PFSK-1 (cell line): ENCODE data around the gene TLE4.

Experiments
- POLR2AphosphoS5 ChIP-seq: IDR thresholded peaks from 2 replicates; pipeline ENCODE4 v1.6.1; 2012; ENCODE audit warnings: low read depth, mild to moderate bottlenecking, control low read depth, low read length, moderate library complexity
- SIN3A ChIP-seq: IDR thresholded peaks from 2 replicates; pipeline ENCODE4 v1.6.1; 2012; ENCODE audit warnings: mild to moderate bottlenecking, low read length, moderate library complexity, borderline replicate concordance; ENCODE audit not compliant: insufficient read depth
- TAF1 ChIP-seq: IDR thresholded peaks from 2 replicates; pipeline ENCODE4 v1.6.1; 2012; ENCODE audit warnings: low read length, control low read depth, borderline replicate concordance; ENCODE audit not compliant: insufficient read depth
- TF ChIP-seq, protein P1 (sequence below), 2 experiments: IDR thresholded peaks; 2 replicates each; pipeline versions ENCODE4 v1.6.1 to v1.8.0; 2011 to 2012; ENCODE audit warnings: low read depth in 2 of 2, low read length in 2 of 2, control low read depth in 1 of 2, inconsistent platforms in 1 of 2, mild to moderate bottlenecking in 1 of 2, moderate library complexity in 1 of 2; ENCODE audit not compliant: insufficient read depth in 1 of 2

DNA sequence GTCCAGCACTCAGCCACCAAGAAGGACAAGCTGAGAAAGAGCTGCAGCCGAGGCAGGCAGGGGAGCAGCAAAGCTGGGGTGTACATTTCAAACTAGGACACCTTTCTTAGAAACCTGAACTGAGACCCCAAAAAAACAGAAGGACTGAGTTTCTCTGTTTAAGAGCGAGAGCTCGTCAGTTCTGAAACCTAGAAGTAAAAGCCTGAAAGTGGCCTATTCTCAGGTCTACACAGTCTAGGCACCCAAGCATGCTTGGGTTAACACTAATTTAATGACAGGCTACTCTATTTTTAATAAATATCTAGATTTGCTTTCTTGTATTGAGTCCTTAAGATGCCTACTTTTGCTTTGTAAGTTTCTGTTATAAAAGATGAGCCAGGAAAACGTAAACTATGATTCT, 49.0 kb upstream of the TLE4 start:
- TF ChIP-seq POLR2AphosphoS5 (no peak), SIN3A (no peak), TAF1 (no peak)
- TF ChIP-seq, protein P1, sequence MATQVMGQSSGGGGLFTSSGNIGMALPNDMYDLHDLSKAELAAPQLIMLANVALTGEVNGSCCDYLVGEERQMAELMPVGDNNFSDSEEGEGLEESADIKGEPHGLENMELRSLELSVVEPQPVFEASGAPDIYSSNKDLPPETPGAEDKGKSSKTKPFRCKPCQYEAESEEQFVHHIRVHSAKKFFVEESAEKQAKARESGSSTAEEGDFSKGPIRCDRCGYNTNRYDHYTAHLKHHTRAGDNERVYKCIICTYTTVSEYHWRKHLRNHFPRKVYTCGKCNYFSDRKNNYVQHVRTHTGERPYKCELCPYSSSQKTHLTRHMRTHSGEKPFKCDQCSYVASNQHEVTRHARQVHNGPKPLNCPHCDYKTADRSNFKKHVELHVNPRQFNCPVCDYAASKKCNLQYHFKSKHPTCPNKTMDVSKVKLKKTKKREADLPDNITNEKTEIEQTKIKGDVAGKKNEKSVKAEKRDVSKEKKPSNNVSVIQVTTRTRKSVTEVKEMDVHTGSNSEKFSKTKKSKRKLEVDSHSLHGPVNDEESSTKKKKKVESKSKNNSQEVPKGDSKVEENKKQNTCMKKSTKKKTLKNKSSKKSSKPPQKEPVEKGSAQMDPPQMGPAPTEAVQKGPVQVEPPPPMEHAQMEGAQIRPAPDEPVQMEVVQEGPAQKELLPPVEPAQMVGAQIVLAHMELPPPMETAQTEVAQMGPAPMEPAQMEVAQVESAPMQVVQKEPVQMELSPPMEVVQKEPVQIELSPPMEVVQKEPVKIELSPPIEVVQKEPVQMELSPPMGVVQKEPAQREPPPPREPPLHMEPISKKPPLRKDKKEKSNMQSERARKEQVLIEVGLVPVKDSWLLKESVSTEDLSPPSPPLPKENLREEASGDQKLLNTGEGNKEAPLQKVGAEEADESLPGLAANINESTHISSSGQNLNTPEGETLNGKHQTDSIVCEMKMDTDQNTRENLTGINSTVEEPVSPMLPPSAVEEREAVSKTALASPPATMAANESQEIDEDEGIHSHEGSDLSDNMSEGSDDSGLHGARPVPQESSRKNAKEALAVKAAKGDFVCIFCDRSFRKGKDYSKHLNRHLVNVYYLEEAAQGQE (IDR thresholded peaks at IDR 0.05; ENCODE audit: insufficient read depth in 1 of 2, low read depth in 2 of 2, low read length in 2 of 2) = no peak
